ENCODE data around the gene ZNF75A. TPM values are rescaled to one million over a fixed set of nuclear protein-coding genes. Genes with fewer than 3 reads are reported as not detected.

Gene ZNF75A
- total and polyA plus RNA-seq, 9 of the 15 experiments (the other 6 are each of a cell fraction or from before 2014, with no cell fraction given), result 7.2 to 24.5 (median 17.1) TPM

DNA sequence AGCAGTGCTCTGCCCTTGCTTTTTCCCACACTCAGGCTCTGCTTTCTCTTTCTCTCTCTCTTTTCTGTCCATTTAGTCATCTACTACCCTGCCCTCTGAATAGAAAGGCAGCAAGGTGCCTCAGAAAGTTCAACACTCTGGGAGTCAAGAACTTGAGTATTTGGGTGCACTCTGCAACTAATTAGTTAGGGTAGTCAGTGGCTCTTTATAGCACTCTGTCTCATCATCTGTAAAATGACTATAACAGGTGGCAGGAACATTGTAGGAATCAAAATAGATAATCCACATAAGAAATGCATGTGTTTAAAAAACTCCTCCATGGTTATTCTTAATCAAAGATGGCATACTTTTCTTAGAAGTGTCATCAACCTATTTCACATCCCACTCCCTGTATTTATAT lies 57.6 kb downstream of the ZNF75A start:
- Histone ChIP-seq H3K27me3 (ENCODE audit: control insufficient read depth in 2 of 2, insufficient read depth in 2 of 2, low read length in 2 of 2) (peaks cover 5 to 10% of the 10 kb centered on the region in 2 experiments; a peak in 2 of 5 replicates), H2AFZ (ENCODE audit: low read depth, low read length) (no peak overlapping the region), H4K20me1 (replicated peaks; ENCODE audit: control insufficient read depth, insufficient read depth, low read length) (no peaks in the 10 kb centered on the region), H3K4me1 (replicated peaks in 1 of 2; ENCODE audit: control insufficient read depth in 2 of 2, insufficient read depth in 2 of 2, low read length in 2 of 2) (peaks cover 0 to 6% of the 10 kb centered on the region in 2 experiments; a peak in 1 of 5 replicates), H3K27ac (ENCODE audit: extremely low read depth, low read depth, low read length) (no peak overlapping the region), H3K4me2 (ENCODE audit: insufficient read depth, low read length) (no peak overlapping the region), H3K79me2 (ENCODE audit: control insufficient read depth, insufficient read depth, low read length) (no peaks in the 10 kb centered on the region), H3K4me3 (no peak overlapping the region), H3K9me1 (ENCODE audit: control insufficient read depth, insufficient read depth, low read length) (no peaks in the 10 kb centered on the region), H3K36me3 (ENCODE audit: control insufficient read depth, insufficient read depth, low read length) (no peaks in the 10 kb centered on the region), H3K9ac (ENCODE audit: insufficient read depth in 1 of 2, low read depth in 2 of 2, low read length in 2 of 2) (no peak overlapping the region), H3K9me3 (replicated peaks; ENCODE audit: control insufficient read depth, insufficient read depth, low read depth, low read length) (peaks cover 1% of the 10 kb centered on the region; the same call in 1 of the 2 replicates)
- FAIRE-seq, result no peak
- no peak for DNase-seq (ENCODE audit: extremely low read depth in 1 of 4, low spot score in 3 of 4)
- no peak for ATAC-seq
- ChIA-PET CTCF (ENCODE audit: low intra/inter-chr PET ratio) (no interaction called here), POLR2A (no interaction called here)
- TF ChIP-seq, protein P1, sequence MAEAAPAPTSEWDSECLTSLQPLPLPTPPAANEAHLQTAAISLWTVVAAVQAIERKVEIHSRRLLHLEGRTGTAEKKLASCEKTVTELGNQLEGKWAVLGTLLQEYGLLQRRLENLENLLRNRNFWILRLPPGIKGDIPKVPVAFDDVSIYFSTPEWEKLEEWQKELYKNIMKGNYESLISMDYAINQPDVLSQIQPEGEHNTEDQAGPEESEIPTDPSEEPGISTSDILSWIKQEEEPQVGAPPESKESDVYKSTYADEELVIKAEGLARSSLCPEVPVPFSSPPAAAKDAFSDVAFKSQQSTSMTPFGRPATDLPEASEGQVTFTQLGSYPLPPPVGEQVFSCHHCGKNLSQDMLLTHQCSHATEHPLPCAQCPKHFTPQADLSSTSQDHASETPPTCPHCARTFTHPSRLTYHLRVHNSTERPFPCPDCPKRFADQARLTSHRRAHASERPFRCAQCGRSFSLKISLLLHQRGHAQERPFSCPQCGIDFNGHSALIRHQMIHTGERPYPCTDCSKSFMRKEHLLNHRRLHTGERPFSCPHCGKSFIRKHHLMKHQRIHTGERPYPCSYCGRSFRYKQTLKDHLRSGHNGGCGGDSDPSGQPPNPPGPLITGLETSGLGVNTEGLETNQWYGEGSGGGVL (CRISPR knock-in tag; IDR thresholded peaks at IDR 0.05), result no peak
- no peak for TF ChIP-seq SP2 (IDR thresholded peaks at IDR 0.05; ENCODE audit: extremely low read depth, low read depth, low read length, poor library complexity, severe bottlenecking)
- TF ChIP-seq XRCC5 (IDR thresholded peaks at IDR 0.05; ENCODE audit: low read depth, low read length), result no peak
- TF ChIP-seq, protein P2, sequence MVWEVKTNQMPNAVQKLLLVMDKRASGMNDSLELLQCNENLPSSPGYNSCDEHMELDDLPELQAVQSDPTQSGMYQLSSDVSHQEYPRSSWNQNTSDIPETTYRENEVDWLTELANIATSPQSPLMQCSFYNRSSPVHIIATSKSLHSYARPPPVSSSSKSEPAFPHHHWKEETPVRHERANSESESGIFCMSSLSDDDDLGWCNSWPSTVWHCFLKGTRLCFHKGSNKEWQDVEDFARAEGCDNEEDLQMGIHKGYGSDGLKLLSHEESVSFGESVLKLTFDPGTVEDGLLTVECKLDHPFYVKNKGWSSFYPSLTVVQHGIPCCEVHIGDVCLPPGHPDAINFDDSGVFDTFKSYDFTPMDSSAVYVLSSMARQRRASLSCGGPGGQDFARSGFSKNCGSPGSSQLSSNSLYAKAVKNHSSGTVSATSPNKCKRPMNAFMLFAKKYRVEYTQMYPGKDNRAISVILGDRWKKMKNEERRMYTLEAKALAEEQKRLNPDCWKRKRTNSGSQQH (CRISPR knock-in tag; IDR thresholded peaks at IDR 0.05), result no peak
- TF ChIP-seq ARID1B (IDR thresholded peaks at IDR 0.05), result no peak
- TF ChIP-seq, protein P3, sequence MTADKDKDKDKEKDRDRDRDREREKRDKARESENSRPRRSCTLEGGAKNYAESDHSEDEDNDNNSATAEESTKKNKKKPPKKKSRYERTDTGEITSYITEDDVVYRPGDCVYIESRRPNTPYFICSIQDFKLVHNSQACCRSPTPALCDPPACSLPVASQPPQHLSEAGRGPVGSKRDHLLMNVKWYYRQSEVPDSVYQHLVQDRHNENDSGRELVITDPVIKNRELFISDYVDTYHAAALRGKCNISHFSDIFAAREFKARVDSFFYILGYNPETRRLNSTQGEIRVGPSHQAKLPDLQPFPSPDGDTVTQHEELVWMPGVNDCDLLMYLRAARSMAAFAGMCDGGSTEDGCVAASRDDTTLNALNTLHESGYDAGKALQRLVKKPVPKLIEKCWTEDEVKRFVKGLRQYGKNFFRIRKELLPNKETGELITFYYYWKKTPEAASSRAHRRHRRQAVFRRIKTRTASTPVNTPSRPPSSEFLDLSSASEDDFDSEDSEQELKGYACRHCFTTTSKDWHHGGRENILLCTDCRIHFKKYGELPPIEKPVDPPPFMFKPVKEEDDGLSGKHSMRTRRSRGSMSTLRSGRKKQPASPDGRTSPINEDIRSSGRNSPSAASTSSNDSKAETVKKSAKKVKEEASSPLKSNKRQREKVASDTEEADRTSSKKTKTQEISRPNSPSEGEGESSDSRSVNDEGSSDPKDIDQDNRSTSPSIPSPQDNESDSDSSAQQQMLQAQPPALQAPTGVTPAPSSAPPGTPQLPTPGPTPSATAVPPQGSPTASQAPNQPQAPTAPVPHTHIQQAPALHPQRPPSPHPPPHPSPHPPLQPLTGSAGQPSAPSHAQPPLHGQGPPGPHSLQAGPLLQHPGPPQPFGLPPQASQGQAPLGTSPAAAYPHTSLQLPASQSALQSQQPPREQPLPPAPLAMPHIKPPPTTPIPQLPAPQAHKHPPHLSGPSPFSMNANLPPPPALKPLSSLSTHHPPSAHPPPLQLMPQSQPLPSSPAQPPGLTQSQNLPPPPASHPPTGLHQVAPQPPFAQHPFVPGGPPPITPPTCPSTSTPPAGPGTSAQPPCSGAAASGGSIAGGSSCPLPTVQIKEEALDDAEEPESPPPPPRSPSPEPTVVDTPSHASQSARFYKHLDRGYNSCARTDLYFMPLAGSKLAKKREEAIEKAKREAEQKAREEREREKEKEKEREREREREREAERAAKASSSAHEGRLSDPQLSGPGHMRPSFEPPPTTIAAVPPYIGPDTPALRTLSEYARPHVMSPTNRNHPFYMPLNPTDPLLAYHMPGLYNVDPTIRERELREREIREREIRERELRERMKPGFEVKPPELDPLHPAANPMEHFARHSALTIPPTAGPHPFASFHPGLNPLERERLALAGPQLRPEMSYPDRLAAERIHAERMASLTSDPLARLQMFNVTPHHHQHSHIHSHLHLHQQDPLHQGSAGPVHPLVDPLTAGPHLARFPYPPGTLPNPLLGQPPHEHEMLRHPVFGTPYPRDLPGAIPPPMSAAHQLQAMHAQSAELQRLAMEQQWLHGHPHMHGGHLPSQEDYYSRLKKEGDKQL (CRISPR knock-in tag; IDR thresholded peaks at IDR 0.05; ENCODE audit: borderline replicate concordance), result no peak
- no peak for TF ChIP-seq ZNF12 (CRISPR knock-in tag; IDR thresholded peaks at IDR 0.05)
- TF ChIP-seq MEF2A (IDR thresholded peaks at IDR 0.05; ENCODE audit: control insufficient read depth, low read depth, low read length), result no peak
- no peak for TF ChIP-seq ZNF76 (CRISPR knock-in tag; IDR thresholded peaks at IDR 0.05; ENCODE audit: borderline replicate concordance)
- no TSS peak for BruUV-seq (replicated peaks)
- in situ Hi-C loops (cut with MboI) (no loop called here), intact Hi-C loops (cut with micrococcal nuclease) (loop anchor here (10.0 kb wide), 1 partner anchor 132 kb away; the partner anchor contains the start of gene C16orf90)
